ENCODE results near the gene SPARC.

The SPARC gene

DNA sequence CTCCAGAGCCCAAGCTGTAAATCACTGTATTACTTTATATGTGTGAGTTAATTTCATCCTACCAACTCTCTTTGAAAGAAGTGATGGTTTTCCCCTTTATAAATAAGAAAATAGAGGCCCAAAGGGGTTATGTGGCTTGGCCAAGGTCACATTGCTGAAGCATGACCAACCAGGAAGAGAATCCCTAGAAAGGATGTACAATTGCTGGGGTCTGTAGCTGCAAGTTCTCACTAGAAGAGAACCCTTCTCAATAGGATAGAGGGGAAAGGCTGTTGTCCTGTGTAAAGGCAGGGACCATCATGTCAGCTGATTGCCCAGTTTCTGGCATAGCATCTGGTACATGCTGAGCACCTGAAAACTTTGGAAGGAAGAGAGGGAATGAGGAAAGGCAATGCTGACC, 56.6 kb downstream of the SPARC start:
- Histone ChIP-seq H3K4me3 (ENCODE audit: low read length) (no peak overlapping the region), H3K36me3 (replicated peaks; ENCODE audit: low read depth, low read length) (no peaks in the 10 kb centered on the region)

DNA sequence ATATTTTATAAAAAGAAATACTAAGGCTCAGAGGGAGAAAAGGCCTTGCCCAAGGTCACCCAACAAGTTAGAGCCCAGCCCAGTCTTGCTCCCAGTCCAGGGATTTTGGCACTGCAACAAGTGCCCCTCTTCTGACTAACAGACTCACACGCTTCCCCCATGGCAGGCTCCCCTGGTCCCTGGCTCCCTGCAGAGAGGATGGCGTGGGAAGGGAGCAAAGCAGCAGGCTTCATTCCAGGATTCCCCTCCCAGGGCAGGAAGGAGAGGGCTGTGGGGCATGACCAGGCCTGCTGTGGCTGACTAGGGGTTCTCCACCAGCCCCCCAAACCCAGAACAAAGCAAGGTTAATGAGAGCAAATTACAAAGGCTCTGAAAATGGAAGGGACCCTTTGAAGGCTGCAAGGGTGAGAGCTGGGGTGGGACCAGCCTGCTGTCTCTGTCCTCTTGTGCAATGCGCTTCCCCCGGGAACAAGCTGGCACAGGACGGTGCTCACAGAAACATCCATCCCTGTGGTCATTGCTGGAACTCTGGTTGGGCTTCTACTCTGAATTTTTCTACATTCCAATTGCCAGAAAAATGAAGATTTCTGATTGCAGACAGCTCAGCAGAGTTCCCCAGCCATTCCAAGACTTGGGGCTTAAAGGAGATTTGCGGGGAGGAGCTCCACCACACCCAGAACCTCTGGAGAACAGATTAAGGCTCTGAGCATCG, 58.4 kb downstream of the SPARC start:
- H3K9ac ChIP-seq (ENCODE audit: low read length) = no peak overlapping the region
- no peaks in the 10 kb centered on the region for H3K4me1 ChIP-seq (ENCODE audit: low read length)
- no peak overlapping the region for H3K27ac ChIP-seq (ENCODE audit: low read length)
- TF ChIP-seq EZH2phosphoT487 (IDR thresholded peaks at IDR 0.05; ENCODE audit: low read depth) = no peak
- TF ChIP-seq, protein P1, sequence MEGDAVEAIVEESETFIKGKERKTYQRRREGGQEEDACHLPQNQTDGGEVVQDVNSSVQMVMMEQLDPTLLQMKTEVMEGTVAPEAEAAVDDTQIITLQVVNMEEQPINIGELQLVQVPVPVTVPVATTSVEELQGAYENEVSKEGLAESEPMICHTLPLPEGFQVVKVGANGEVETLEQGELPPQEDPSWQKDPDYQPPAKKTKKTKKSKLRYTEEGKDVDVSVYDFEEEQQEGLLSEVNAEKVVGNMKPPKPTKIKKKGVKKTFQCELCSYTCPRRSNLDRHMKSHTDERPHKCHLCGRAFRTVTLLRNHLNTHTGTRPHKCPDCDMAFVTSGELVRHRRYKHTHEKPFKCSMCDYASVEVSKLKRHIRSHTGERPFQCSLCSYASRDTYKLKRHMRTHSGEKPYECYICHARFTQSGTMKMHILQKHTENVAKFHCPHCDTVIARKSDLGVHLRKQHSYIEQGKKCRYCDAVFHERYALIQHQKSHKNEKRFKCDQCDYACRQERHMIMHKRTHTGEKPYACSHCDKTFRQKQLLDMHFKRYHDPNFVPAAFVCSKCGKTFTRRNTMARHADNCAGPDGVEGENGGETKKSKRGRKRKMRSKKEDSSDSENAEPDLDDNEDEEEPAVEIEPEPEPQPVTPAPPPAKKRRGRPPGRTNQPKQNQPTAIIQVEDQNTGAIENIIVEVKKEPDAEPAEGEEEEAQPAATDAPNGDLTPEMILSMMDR (IDR thresholded peaks at IDR 0.05; ENCODE audit: low read depth, low read length) = no peak
- no peak overlapping the region for H2AFZ ChIP-seq (ENCODE audit: low read depth, low read length)
- no peaks in the 10 kb centered on the region for H3K79me2 ChIP-seq (ENCODE audit: low read length)
- no peaks in the 10 kb centered on the region for H4K20me1 ChIP-seq (ENCODE audit: insufficient read depth, low read length)
- H3K9me3 ChIP-seq (ENCODE audit: insufficient read depth, low read length) = no peaks in the 10 kb centered on the region
- H3K27me3 ChIP-seq (ENCODE audit: low read depth, low read length) = no peaks in the 10 kb centered on the region
- H3K4me3 ChIP-seq (ENCODE audit: low read length) = no peak overlapping the region
- no peak overlapping the region for H3K4me2 ChIP-seq (ENCODE audit: low read length)
- H3K36me3 ChIP-seq (replicated peaks; ENCODE audit: low read depth, low read length) = no peaks in the 10 kb centered on the region

More for the DNA sequence above, 56.6 kb downstream of the SPARC start:
- Histone ChIP-seq H3K4me2 (ENCODE audit: low read length) (no peak overlapping the region), H3K9ac (ENCODE audit: low read length) (no peak overlapping the region), H3K9me3 (ENCODE audit: insufficient read depth, low read length) (no peaks in the 10 kb centered on the region), H4K20me1 (ENCODE audit: insufficient read depth, low read length) (no peaks in the 10 kb centered on the region), H3K4me1 (ENCODE audit: low read length) (no peaks in the 10 kb centered on the region), H3K27me3 (ENCODE audit: low read depth, low read length) (peaks cover 6% of the 10 kb centered on the region; the same call in 1 of the 2 replicates), H3K27ac (ENCODE audit: low read length) (no peak overlapping the region), H2AFZ (ENCODE audit: low read depth, low read length) (no peak overlapping the region), H3K79me2 (ENCODE audit: low read length) (no peaks in the 10 kb centered on the region)
- no peak for TF ChIP-seq EZH2phosphoT487 (IDR thresholded peaks at IDR 0.05; ENCODE audit: low read depth)
- TF ChIP-seq, protein P1 (IDR thresholded peaks at IDR 0.05; ENCODE audit: low read depth, low read length) = no peak

DNA sequence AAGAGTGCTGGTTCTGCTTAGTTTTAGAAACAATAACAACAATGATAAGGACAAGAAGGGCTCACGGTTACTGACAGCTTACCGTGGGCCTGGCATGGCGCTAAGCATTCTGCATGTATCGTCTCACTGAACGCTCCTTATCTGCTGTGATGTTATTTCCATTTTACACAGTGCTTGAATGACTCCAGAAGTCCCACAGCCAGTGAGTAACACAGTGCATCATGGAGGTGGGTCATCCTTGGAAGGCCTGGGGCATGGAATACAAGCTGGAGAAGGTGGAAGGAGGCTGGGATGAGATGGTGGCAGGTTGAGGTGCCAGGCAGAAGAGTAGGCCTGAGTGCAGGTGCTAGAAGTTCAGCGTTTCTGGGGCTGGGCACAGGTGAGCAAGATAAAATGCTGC, 59.1 kb downstream of the SPARC start:
- Histone ChIP-seq H3K27me3 (ENCODE audit: low read depth, low read length) (0 out of 2 replicates have a peak, but pooled peaks cover under 1% of the 10 kb centered on the region), H3K79me2 (ENCODE audit: low read length) (no peaks in the 10 kb centered on the region), H4K20me1 (ENCODE audit: insufficient read depth, low read length) (no peaks in the 10 kb centered on the region), H3K4me3 (ENCODE audit: low read length) (no peak overlapping the region), H3K4me1 (ENCODE audit: low read length) (no peaks in the 10 kb centered on the region), H3K27ac (ENCODE audit: low read length) (no peak overlapping the region), H2AFZ (ENCODE audit: low read depth, low read length) (no peak overlapping the region), H3K9ac (ENCODE audit: low read length) (no peak overlapping the region), H3K36me3 (replicated peaks; ENCODE audit: low read depth, low read length) (no peaks in the 10 kb centered on the region), H3K9me3 (ENCODE audit: insufficient read depth, low read length) (no peaks in the 10 kb centered on the region), H3K4me2 (ENCODE audit: low read length) (no peak overlapping the region)
- TF ChIP-seq, protein P1 (IDR thresholded peaks at IDR 0.05; ENCODE audit: low read depth, low read length) = no peak

DNA sequence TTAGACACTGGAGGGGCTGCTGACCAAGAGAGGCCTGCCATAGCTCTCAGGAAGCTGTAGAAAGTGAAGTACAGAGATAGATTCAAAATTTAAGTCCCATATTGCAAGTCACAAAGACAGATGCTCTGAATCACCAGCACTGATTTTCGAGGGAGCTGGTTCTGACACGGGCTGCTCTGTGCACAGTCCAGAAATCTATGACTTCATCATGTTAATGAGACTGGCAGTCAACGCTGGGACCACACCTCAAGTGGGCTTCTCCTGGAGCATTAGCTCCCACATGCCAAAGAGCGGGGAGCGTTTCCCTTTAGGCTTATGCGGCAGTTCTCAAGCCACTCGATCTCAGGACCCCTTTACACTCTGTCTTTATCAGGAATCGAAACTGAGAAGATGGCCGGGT, 61.4 kb downstream of the SPARC start:
- Histone ChIP-seq H3K79me2 (ENCODE audit: low read length) (no peaks in the 10 kb centered on the region), H3K9ac (ENCODE audit: low read length) (no peak overlapping the region), H3K27me3 (ENCODE audit: low read depth, low read length) (peaks cover 20% of the 10 kb centered on the region; the same call in 1 of the 2 replicates), H3K4me1 (ENCODE audit: low read length) (no peaks in the 10 kb centered on the region), H3K4me2 (ENCODE audit: low read length) (no peak overlapping the region), H2AFZ (ENCODE audit: low read depth, low read length) (no peak overlapping the region), H3K27ac (ENCODE audit: low read length) (no peak overlapping the region), H4K20me1 (ENCODE audit: insufficient read depth, low read length) (no peaks in the 10 kb centered on the region), H3K9me3 (ENCODE audit: insufficient read depth, low read length) (no peaks in the 10 kb centered on the region), H3K36me3 (replicated peaks; ENCODE audit: low read depth, low read length) (no peaks in the 10 kb centered on the region), H3K4me3 (ENCODE audit: low read length) (no peak overlapping the region)
- TF ChIP-seq, protein P1 (IDR thresholded peaks at IDR 0.05; ENCODE audit: low read depth, low read length) = no peak
- no peak for TF ChIP-seq EZH2phosphoT487 (IDR thresholded peaks at IDR 0.05; ENCODE audit: low read depth)

Data from OCI-LY3 (cell line).